ENCODE results near the gene TRMT112. TPM values are rescaled to one million over a fixed set of nuclear protein-coding genes. Genes with fewer than 3 reads are reported as not detected.

TRMT112 gene
- polyA plus RNA-seq, 1 donor from 2014 or later, result 335 TPM

GRCh38 chr11:64306876-64307622, 10.3 kb downstream of the TRMT112 start:
- no peak overlapping the region for H3K27ac ChIP-seq (ENCODE audit: low read length)
- H3K36me3 ChIP-seq (ENCODE audit: insufficient read depth, low read length), result no peaks in the 10 kb centered on the region

DNA sequence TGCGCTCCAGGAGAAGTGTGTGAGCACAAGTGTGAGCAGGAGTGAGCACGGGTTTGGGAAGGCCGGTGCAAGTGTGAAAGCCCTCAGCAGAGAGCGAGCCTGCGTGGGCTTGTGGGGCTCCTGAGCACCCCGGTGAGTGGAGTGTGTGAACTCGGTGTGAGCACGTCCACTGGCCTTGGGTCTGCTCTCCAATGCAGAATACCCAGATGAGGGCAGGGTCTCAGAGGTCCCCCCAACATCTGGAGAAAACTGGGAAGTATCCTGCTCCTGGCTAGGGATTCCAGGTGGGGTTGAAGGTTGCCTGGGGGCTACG, 10.8 kb downstream of the TRMT112 start:
- Histone ChIP-seq H3K36me3 (ENCODE audit: insufficient read depth, low read length) (no peaks in the 10 kb centered on the region), H3K9ac (ENCODE audit: low read length) (peak overlapping the region; percentile 75), H3K9me3 (ENCODE audit: low read length) (no peaks in the 10 kb centered on the region), H3K4me3 (ENCODE audit: low read length) (peak overlapping the region; percentile 78), H3K27me3 (ENCODE audit: insufficient read depth, low read depth, low read length) (peaks cover 5% of the 10 kb centered on the region), H3K4me2 (ENCODE audit: low read length) (peak overlapping the region; percentile 56), H3K9me2 (ENCODE audit: insufficient read depth, low read length) (no peaks in the 10 kb centered on the region), H3K79me2 (replicated peaks; ENCODE audit: insufficient read depth, low read length) (peaks cover 10% of the 10 kb centered on the region), H3F3A (ENCODE audit: insufficient read depth, low read length, poor library complexity, severe bottlenecking) (no peaks in the 10 kb centered on the region), H2AFZ (ENCODE audit: low read depth, low read length) (no peak overlapping the region), H4K20me1 (ENCODE audit: insufficient read depth) (peaks cover 6% of the 10 kb centered on the region), H3K27ac (ENCODE audit: low read length) (no peak overlapping the region)
- TF ChIP-seq EZH2 (IDR thresholded peaks at IDR 0.05; ENCODE audit: borderline replicate concordance, insufficient read depth, low read length, poor library complexity, severe bottlenecking) (no peak), POLR2AphosphoS5 (IDR thresholded peaks at IDR 0.05) (no peak), MXI1 (conservative IDR thresholded peaks at IDR 0.05; ENCODE audit: poor library complexity, severe bottlenecking) (no peak), SMC3 (conservative IDR thresholded peaks at IDR 0.05; ENCODE audit: poor library complexity) (no peak), REST (IDR thresholded peaks at IDR 0.05; ENCODE audit: borderline replicate concordance) (no peak), RAD21 (conservative IDR thresholded peaks at IDR 0.05) (no peak)
- TF ChIP-seq, protein P1, sequence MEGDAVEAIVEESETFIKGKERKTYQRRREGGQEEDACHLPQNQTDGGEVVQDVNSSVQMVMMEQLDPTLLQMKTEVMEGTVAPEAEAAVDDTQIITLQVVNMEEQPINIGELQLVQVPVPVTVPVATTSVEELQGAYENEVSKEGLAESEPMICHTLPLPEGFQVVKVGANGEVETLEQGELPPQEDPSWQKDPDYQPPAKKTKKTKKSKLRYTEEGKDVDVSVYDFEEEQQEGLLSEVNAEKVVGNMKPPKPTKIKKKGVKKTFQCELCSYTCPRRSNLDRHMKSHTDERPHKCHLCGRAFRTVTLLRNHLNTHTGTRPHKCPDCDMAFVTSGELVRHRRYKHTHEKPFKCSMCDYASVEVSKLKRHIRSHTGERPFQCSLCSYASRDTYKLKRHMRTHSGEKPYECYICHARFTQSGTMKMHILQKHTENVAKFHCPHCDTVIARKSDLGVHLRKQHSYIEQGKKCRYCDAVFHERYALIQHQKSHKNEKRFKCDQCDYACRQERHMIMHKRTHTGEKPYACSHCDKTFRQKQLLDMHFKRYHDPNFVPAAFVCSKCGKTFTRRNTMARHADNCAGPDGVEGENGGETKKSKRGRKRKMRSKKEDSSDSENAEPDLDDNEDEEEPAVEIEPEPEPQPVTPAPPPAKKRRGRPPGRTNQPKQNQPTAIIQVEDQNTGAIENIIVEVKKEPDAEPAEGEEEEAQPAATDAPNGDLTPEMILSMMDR (IDR thresholded peaks at IDR 0.05; ENCODE audit: poor library complexity, severe bottlenecking), result no peak

More at GRCh38 chr11:64306876-64307622, 10.3 kb downstream of the TRMT112 start:
- Histone ChIP-seq H3K4me3 (ENCODE audit: low read length) (peak overlapping the region; percentile 78), H4K20me1 (ENCODE audit: insufficient read depth) (peaks cover 6% of the 10 kb centered on the region), H3K9me2 (ENCODE audit: insufficient read depth, low read length) (no peaks in the 10 kb centered on the region), H3K9me3 (ENCODE audit: low read length) (no peaks in the 10 kb centered on the region), H2AFZ (ENCODE audit: low read depth, low read length) (no peak overlapping the region), H3F3A (ENCODE audit: insufficient read depth, low read length, poor library complexity, severe bottlenecking) (no peaks in the 10 kb centered on the region), H3K4me2 (ENCODE audit: low read length) (peak overlapping the region; percentile 56), H3K79me2 (replicated peaks; ENCODE audit: insufficient read depth, low read length) (peaks cover 10% of the 10 kb centered on the region), H3K27me3 (ENCODE audit: insufficient read depth, low read depth, low read length) (no peaks in the 10 kb centered on the region), H3K9ac (ENCODE audit: low read length) (peak overlapping the region; percentile 75)
- TF ChIP-seq TAF1 (IDR thresholded peaks at IDR 0.05; ENCODE audit: low read depth) (no peak), RAD21 (conservative IDR thresholded peaks at IDR 0.05) (no peak), REST (IDR thresholded peaks at IDR 0.05; ENCODE audit: borderline replicate concordance) (no peak), SMC3 (conservative IDR thresholded peaks at IDR 0.05; ENCODE audit: poor library complexity) (no peak), EP300 (conservative IDR thresholded peaks at IDR 0.05; ENCODE audit: poor library complexity, severe bottlenecking) (no peak), MXI1 (conservative IDR thresholded peaks at IDR 0.05; ENCODE audit: poor library complexity, severe bottlenecking) (no peak), POLR2AphosphoS5 (IDR thresholded peaks at IDR 0.05) (no peak), EZH2 (IDR thresholded peaks at IDR 0.05; ENCODE audit: borderline replicate concordance, insufficient read depth, low read length, poor library complexity, severe bottlenecking) (no peak)
- TF ChIP-seq, protein P1 (IDR thresholded peaks at IDR 0.05; ENCODE audit: poor library complexity, severe bottlenecking), result no peak
